HG02938 (cell line): Measurements from ENCODE around the gene NUPR1.
"Not testable (repeated sequence)": the region's sequence is repeated elsewhere in the genome, so short reads cannot be mapped to it uniquely, and the experiment has no call there.

Experiments
- ATAC-seq: cut with Tn5 transposase; IDR thresholded peaks from one replicate; pipeline ENCODE4 v1.9.1; 2021; ENCODE audit warnings: mild to moderate bottlenecking, moderate library complexity; ENCODE audit not compliant: unreplicated experiment

The NUPR1 gene

DNA sequence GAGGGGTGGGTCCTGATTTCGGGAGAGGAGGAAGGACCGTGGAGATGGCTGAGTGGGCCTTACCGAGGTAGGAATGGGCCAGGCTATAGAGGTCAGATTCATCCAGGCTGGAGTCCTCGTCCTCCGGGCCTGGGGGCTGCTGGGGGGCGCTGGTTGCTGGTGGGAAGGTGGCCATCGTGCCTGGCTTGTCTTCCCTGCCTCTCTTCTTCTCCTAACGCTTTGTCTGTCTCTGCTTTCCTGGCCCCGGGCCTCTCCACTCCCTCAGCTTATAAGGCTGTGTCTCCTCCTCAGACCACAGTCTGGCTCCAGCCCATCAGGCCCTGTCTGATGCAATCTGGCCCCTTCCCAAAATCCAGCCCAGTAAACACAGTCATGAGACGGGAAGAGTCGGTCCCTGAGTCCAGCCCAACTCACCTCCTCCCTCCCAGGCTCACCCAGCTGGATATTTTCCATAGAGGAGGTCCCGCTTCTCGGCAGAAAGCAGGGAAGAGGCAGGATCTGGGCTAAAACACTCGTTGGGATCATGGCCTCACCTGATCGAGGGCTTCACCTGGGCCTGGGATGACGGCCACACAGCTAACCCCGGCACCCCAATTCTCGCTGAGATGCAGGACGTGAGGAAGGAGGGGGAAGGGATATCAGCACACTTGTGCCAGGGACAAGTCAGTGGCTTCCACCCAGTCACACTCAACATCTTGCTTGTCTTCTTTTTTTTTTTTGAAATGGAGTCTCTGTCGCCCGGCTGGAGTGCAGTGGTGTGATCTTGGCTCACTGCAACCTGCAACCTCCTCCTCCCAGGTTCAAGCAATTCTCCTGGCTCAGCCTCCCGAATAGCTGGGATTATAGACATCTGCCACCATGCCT lies at the start of gene NUPR1:
Gene NUPR1 (minus strand): TSS at position 242 of the 864 bp plus-strand sequence. CDS start 67 bp downstream, at position 175.
- ATAC-seq = no peak

DNA sequence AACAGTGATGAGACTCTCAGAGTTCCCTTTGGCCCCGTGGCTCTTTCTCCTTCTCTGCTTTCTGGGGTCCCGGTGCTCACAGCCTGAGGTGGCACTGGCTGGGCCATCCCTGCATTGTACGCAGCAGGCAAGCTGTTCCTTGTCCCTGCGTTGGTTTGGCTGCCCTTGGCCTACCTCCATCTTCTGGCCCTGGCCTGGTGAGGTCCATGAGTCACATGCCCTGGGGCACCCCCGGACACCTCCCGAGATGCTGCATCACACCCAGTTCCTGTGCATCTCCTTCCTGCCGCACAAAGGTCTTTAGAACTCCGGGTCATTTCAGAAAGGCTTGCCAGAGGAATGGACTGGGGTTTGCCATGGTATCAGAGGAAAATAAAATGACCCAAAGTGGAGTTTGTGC lies 48.6 kb upstream of the NUPR1 start:
- ATAC-seq = no peak

- no peak for ATAC-seq
Observed at GRCh38 chr16:28586466-28586865, 47.7 kb upstream of the NUPR1 start.

DNA sequence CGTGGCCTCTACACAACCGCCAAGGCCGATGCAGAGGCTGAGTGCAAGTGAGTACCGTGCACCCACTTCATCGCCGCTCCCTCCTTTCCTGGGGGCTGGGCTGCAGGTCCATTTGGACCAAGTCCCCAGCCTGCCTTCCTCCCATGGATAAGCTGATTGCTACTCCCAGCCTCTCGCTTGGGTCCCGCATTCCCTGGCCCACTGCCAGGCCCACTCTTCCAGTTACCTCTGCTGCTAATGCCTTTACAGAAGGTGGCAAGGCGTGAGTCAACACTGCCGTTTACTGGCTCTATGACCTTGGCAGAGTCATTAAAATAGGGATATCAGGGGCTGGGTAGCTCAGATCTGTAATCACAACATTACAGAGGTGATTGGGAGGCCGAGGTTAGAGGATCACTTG lies 46.9 kb upstream of the NUPR1 start:
- no peak for ATAC-seq

- ATAC-seq = no peak
Observed at GRCh38 chr16:28580726-28581315, 42.0 kb upstream of the NUPR1 start.

- ATAC-seq = no peak
Observed at GRCh38 chr16:28575446-28576109, 36.8 kb upstream of the NUPR1 start.

- no peak for ATAC-seq
Observed at GRCh38 chr16:28574925-28575324, 36.2 kb upstream of the NUPR1 start.

GRCh38 chr16:28573738-28574718 lies 35.3 kb upstream of the NUPR1 start:
- no peak for ATAC-seq

GRCh38 chr16:28572696-28573510 lies 34.1 kb upstream of the NUPR1 start:
- ATAC-seq = no peak

- ATAC-seq = no peak
Observed at GRCh38 chr16:28569968-28570752, 31.4 kb upstream of the NUPR1 start.

- no peak for ATAC-seq
Observed at GRCh38 chr16:28569021-28569420, 30.2 kb upstream of the NUPR1 start.

DNA sequence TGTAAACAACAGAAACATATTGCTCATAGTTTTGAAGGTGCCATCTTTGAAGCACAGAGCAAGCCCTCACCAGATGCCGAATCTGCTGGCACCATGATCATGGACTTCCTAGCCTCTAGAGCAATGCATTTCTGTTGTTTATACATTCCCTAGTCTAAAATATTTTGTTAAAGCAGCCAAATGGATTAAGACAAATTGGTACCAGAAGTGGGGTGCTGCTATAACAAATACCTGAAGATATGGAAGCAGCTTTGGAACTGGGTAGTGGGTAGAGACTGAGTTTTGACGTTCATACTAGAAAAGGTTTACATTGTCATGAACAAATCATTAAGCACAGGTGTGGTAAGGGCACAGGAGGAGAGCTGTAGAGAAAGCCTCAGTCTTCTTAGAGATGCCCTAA lies 28.5 kb upstream of the NUPR1 start:
- ATAC-seq = no peak

DNA sequence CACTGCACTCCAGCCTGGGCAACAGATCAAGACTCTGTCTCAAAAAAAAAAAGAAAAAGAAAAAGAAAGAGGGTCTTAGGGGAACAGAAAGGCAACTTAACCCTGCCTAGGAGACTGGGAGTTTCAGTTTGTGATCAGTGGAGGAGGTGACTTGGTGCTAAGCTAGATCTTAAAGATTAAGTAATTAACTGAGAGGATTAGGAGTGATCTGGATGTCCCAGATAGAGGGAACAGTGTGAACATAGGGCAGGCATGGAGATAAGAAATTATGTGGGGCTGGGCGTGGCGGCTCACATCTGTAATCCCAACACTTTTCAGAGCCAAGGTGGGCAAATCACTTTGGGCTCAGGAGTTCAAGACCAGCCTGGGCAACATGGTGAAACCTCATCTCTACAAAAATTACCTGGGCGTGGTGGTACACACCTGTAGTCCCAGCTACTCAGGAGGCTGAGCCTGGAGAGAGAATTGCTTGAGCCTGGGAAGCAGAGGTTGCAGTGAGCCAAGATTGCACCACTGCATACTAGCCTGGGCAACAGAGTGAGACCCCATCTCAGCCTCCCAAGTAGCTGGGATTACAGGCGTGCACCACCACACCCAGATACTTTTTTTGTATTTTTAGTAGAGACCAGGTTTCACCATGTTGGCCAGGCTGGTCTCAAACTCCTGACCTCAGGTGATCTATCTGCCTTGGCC lies 27.6 kb upstream of the NUPR1 start:
- not testable (repeated sequence) for ATAC-seq

- no peak for ATAC-seq
Observed at GRCh38 chr16:28563218-28563617, 24.4 kb upstream of the NUPR1 start.

DNA sequence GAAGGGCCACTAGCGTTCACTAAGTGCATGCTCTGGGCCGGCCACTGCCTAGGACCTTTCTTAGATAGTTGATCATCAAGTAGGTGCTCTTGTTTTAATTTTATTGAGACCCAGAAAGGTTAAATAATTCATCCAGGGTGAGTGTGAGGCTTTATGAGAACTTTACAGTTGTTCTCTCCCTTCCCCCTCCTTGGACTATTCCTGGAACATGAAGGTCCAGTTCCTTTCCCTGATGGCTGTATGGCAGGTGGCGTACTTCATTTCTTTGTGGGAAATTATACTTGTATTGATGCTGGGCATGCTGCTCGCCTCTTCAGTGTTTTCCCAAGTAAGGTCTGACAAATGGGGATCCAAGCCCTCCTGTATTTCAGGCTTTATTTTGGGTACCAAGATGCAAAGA lies 23.4 kb upstream of the NUPR1 start:
- ATAC-seq = no peak

DNA sequence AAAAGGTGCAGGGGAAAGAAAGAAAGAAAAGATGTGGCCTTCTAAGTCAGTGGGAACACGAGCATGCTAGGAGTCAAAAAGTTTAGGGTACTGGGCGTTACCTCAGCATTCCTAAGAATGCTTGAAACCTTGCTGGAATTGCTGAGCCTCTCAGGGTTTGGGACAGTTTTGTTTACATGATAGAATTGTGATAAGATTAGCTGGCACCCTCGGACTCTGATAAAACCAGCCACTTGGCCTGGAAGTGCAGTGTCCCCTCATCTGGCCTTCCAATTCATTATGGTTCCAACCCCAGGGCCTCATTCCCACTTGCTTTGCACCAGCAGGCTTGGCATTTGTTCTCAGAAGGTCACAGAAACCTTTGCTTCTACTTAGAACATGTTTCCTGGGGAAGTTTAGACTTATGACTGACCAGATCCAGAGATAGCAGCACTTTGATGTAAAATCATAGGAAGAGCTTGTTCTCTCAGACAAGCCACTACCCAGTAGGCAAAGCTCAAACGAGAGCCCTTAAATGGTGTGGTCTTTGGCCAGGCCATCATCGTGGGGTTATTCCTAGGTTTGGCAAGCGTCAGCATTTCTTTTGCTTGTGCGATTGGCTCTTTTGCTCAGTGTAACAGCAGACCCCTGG lies 22.9 kb upstream of the NUPR1 start:
- ATAC-seq = no peak

DNA sequence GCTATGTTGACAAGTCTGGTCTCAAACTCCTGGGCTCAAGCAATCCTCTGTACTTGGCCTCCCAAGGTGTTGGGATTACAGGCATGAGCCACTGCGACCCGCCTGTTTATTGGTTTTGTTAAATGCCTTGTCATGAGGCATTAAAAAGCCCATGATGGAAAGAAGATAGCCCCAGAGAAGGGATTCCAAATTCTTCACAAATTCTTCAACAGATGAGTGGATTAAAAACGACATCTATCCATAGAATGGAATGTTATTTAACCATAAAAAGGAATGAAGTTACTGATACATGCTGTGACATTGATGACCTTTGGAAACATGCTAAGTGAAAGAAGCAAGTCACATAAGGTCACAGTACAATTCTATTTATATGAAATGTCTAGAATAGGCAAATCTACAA lies 19.7 kb upstream of the NUPR1 start:
- no peak for ATAC-seq

- ATAC-seq = no peak
Observed at GRCh38 chr16:28556914-28557320, 18.1 kb upstream of the NUPR1 start.
